Right renal pelvis (tissue), 4 donors: ENCODE measurements around the gene SMG6. TPM values are rescaled to one million over a fixed set of nuclear protein-coding genes. Genes with fewer than 3 reads are reported as not detected.

Experiments used
- DNase-seq, 4 donors: peaks; one replicate each; pipeline ENCODE4 v3.0.0-alpha.2; 2013; ENCODE audit warnings: low read depth in 4 of 4, low spot score in 3 of 4, missing footprints in 1 of 4
- polyA plus RNA-seq, 4 donors: library from polyadenylated mRNA; unstranded; fragments of 120-200 nt; gene quantifications; one replicate each; pipeline ENCODE4 v1.2.1, GENCODE V29; 2013; ENCODE audit not compliant: insufficient read length in 4 of 4

SMG6 gene
- polyA plus RNA-seq, 4 donors: 31.8 to 35.8 (median 33.1) TPM

DNA sequence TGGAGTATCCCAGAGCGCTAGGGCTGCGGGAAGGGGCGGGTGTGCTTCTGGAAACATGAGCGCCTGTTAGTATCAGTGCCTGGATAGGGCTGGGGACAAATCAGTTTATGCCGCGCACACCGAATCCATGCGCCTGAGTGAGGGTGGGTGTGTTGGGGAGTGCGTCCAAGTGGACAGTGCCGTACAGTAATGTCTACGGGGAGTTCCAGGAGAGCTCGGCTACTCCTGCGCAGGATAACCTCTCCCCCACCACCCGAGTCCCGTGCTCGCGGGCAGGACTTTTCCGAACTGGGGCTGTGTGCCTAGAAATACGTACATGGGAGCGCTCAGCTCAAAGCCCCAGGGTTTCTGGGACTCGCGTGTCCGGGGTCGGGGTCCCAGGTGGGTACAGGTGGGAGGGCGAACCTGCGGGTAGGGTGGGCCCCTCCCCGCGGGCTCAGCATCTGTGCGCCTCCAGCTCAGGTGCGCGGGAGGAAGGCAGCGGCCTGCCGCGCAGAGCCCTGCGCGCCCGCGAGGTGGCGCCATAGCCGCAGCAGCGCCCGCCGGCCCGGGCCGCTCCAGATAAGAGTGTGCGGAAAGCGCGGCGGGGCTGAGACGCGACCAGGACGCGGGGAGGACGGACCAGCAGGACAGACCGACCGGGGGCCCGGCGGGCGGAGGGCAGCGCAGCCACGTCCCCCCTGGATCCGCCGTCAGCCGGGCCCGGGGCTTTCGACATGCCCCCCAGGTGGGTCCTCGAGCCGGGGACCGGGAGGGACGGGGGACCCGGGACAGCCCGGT lies 248.9 kb downstream of the SMG6 start, which contains the start of gene HIC1:
HIC1 (plus strand) TSS at position 592 of the 780 bp plus-strand sequence. CDS start 1,588 bp downstream, outside the sequence.
- DNase-seq: no peak

DNA sequence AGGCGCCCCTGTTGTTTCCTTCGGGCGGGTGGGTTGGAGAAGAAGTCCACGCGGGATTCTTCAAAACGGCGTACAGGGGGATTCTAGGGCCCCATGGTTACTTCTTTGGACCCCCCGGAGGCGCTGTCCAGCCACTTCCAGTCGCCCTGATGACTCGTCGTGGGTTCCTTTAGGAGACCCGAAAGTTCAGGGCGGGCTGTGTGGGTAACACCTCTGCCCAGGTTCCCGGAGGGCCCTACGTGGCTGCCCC lies 249.4 kb downstream of the SMG6 start:
- no peak for DNase-seq

DNA sequence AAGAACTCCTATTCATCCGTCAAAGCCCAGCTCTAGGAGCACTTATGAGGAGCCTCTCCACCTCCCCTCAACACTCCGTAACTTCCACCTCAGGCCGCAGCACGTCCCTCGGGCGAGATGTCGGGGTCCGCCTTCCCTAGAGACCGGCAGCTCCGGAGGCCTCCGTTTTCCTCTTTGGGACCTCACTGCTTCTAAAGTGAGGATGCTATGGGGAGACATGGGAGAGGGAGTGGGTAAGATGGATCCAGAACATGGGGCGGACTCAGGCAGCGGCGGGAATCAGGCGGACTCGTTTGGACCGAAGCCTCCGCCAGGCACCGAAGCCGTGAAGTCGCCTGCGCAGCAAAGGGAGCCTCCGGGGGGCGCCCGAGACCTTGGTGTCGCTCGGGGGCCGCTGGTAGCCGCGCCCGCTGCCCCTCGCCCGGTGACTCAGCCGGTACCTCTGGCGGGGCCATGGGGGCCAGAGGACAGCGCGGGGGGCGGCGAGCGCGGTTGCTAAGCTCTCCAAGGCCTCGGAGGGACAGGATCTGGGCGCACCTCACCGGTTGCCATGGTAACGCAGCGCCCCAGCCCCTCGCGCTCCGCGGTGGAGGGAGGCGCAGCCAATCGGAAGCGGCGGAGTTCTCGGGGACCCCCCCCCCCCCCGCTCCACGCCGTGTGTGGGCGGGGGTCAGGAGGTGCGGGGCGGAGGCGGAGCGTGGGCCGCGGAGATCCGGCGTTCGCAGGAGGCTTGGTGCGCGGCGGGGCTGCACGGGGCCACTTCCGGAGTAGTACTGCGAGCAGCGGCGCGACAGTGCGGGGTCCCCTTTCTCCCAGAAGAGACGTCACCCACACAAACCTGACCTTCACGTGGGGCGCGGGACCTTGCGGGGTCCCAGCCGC lies 250.0 kb downstream of the SMG6 start:
- DNase-seq: no peak

DNA sequence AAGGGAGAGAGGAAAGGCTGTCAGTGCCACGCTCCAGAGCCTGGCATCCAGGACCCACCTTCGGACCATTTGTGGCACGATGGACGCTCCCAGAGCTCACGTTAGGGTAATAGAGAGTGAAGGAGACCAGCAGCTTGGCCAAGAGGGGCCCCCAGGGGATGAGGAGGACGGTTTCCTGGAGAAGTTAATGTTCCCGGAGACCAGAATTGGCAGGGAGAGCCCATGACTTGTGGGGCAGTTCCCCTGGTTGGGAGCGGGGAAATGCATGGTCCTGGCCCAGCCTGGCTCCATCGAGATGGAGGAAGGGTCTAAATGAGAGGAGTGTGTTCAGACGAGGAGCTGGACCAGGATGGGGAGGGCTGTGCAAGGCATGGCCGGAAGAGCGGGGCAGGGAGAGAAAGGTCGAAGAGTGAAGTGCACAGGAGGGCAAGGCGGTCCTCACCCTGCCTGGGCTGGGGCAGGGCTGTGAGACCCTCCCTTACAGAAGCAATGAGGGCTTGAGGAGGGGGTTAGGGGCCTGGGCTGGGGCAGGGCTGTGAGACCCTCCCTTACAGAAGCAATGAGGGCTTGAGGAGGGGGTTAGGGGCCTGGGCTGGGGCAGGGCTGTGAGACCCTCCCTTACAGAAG lies 251.5 kb downstream of the SMG6 start:
- DNase-seq: no peak

DNA sequence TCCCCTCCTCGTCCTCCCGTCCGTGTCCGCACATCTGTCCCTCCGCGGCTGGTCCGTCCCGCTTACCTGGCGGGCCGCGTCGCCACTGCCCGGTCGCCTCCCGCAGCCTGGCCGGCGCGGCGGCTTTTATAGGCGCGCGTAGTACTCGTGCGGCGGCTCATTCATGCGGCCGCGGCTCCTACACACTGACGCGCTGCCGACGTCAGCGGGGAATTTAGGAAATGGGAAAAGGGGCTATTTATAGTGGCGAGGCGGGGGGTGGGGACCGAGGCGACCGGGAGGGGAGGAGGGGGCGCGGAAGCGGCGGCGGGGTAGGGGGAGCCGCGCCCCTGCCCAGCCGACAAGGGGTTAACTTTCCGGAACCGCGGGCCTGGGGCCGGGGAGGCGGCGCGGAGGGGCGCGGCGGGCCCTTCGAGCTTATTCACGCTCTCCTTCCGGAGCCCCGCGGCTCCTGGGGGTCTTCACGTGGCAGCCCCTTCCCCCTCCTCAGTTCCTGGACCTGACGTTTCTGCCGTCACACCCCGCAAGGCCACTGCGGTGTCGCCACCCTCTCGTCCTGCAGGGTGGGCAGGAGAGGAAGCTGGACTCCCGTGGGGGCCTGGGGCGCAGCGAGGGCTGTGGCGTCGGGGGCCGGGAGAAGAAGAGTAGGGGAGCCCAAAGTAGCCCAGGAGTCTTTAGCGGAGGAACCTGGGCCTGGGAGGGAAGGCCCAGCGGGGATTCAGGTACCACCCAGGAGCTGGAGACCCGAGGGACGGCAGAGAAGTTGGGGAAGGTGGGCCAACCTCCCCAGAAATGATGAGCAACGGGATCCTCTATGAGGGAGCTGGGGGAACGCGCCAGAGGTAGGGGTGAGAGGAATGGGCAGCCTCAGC lies 252.3 kb downstream of the SMG6 start:
- no peak for DNase-seq

DNA sequence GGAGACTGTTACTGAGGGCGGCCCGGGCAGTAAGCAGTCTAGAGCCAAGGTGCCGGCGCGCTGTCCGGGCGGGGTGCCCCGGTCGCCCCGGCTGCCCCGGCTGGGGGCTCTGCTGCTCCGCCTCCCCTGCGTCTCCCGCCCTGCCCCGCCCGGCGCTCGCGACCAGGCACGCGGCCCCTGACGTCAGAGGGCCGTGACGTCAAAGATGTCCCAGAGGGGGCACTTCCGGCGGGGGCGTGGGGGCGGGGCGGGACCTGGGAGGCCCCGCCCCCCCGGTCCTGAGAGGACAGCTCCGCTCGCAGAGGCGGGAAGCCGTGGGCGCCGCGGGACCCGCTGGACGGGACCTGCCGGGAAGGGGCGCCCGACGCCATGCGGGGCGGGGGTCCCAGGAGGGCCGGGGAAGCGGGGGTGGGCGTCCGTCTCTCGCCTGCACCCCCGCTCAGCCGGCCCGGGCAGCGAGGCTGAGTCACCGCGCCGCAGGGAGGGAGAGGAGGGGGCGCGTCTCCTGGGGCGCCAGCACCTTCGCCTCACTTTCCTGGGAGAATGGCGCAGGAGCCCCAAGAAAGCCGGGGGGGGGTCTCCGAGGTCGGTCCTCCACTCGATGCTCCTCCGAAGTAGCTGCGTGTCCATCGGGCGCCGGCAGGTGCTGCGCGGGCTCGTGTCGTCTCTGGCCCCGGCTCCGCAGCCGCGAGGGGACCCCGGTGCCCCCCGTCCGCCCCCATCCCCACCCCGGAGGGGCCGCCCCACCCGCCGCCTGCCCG lies 253.1 kb downstream of the SMG6 start:
- DNase-seq: no peak

DNA sequence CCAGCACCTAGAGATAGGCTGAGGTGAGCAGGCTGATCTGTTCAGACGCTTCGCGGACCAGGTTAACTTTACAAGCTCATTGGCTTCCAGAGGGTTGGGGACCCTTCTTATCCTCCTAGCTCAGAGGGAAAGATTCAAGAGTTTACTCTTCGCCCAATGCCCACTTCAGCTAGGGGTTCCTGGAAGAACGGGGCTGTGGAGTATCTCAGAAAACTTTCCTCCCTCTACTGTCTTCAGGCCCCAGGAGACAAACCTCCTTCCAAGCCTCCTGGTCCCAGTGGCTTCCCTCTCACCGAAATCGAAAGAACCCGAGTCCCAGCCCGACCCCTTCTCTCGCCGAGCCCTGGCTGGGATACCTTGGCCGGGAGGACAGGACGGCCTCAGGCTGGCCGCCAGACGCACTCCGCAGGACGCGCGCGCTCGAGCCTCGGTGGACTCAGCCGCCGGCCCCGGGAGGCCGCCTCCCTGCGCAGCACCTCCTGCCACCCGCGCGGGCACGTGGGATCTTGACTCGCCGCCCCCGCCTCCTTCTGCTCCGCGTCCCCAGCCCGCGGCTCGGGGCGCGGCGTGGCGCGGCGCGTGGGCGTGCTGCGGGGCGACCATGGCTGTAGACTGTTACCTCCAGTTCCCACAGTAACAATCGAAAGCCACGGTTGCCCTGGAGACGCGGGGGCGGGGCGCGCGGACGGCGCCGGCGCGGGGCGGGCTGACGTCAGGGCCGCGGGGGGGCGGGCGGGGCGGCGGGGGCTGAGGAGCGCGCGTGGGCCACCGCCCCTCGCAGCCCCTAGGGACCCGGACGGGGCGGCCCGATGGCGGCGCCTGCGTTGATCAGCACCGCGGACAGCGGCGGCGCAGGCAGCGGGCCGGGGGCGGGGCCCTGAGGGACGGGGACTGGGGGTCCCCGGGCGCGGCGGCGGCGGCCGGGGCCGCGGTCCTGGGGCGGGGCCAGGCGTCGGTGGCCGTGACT lies 254.0 kb downstream of the SMG6 start:
- no peak for DNase-seq

DNA sequence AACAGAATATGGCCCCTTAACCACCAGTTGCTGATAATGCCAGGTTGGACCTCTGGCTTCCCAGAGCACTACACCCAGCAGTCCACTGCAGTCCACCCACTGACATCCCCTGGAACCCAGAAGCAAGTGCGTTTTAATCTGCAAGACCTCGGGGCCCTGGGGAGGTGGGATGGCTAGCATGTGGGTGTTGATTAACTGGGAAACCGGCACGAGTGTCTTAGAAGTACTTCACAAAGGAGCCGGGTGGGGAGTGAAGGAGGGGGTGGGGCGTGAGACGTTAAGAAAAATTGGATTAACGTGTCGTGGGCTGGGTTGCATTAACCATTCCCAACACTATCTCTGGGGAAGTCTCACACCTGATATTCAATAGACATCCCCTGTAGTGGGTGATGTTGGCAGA lies 254.8 kb downstream of the SMG6 start:
- DNase-seq: no peak

DNA sequence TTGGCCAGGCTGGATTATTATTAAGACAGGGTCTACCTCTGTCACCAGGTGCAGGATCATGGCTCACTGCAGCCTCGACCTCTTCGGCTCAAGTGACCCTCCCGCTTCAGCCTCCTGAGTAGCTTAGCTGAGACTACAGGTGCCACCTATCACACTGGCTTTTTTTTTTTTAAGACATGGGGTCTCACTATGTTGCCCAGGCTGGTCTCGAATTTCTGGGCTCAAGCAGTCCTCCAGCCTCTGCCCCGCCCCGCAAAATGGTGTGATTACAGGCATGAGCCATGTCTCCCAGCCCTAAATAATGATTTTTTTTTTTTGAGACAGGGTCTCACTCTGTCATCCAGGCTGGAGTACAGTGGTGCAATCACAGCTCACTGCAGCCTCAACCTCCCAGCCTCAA lies 256.0 kb downstream of the SMG6 start:
- DNase-seq: no peak

DNA sequence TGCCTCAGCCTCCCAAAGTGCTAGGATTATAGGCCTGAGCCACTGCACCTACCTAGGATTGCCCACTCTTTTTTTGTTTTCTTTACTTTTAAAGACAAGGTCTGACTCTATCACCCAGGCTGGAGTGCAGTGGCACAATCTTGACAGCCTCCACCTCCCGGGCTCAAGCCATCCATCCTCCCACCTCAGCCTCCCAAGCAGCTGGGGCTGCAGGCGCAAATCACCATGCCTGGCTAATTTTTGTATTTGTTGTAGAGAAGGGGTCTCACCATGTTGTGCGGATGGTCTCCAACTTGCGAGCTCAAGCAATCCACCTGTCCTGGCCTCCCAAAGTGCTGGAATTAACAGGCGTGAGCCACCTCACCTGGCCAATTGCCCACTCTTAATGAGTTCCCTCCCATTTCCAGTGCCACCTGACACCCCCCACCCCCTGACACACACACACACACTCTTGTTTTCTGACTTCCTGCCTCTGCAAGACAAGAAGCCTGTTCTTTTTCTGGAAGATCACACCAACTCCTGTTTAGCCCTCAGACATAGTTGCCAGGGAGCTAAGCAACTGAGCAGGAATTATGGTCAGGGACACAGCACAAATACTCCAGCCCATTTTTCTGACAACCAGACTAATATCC lies 259.2 kb downstream of the SMG6 start:
- DNase-seq: no peak

DNA sequence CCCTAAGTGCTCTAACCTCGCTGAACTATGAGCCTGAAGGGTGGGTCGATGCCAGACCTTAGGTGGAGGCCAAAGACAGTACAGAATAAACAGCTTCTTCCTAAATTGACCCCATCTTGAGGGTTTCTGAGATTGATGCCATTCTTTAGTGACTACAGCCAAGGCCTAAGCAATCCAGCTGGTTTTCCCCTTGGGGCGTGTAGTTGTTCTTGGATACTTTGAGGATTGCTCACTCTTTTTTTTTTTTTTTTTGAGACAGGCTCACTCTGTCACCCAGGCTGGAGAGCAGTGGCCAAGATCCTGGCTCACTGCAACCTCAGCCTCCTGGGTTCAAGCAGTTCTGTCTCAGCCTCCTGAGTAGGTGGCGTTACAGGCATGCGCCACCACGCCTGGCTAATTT lies 259.8 kb downstream of the SMG6 start:
- DNase-seq: no peak

DNA sequence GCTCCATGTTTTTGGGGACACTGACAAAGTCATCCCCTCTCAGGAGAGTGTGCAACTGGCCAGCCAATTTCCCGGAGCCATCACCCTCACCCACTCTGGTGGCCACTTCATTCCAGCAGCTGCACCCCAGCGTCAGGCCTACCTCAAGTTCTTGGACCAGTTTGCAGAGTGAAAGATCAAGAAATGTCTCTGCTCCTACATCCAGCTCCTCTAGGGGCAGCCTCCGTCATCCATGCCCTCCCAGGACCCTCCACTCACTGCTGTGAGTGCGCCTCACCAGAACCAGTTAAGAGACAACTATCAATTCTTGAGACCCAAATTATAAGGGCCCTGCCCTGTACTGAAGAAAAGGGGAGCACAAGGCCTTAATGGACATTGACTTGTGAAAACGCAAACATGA lies 260.7 kb downstream of the SMG6 start:
- no peak for DNase-seq

DNA sequence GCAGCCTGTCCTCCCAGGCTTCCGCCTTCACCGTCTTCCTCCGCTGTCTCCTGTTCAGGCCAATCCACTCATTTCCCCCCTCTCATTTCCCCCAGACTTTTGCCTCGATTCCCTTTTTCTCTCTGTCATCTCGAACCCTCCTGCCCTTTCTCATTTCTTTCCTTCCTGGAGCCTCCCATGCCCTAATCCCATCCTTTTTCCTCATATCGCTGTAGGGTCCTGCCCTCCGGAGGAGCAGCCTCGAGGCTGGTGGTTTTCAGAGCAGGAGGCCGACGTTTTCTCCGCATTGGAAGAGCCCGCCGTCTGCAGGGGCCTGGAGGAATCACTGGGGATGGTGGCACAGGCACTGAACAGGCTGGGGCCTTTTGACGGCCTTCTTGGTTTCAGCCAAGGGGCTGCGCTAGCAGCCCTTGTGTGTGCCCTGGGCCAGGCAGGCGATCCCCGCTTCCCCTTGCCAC lies 261.2 kb downstream of the SMG6 start:
- DNase-seq: no peak

DNA sequence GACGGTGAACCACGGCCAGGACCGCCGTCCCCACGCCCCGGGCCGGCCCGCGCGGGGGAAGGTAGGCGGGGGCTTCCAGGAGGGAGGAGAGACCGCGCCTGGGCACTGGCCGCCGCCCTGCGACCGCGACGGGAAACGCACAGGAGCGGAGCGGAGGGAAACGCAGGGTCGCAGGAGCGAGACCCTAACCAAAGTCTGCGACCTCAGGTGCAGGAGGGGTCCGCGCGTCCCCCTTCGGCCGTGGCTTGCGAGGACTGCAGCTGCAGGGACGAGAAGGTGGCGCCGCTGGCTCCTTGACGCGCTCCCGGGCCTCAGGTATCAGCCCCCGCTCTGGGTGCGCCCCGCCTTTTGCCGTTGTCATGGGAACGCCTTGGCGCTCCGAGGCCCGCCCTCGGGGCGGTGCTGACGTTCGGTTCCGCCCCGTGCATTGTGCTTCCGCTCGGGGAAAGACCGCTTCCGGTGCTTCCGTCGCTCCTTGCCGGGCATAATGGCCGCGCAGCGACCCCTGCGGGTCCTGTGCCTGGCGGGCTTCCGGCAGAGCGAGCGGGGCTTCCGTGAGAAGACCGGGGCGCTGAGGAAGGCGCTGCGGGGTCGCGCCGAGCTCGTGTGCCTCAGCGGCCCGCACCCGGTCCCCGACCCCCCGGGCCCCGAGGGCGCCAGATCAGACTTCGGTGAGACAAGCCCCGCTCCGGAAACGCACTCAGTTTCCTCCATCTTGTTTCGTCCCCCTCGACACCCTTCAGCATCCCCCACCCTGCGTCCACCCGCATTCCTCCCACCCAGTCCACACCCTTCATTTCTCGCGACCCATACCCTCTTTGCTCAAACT lies 261.8 kb downstream of the SMG6 start, which contains the start of gene OVCA2:
OVCA2 (plus strand) TSS at position 462 of the 829 bp plus-strand sequence; CDS start at position 488, 26 bp downstream.
- peak; percentile 93 to 97 (median 93) for DNase-seq

DNA sequence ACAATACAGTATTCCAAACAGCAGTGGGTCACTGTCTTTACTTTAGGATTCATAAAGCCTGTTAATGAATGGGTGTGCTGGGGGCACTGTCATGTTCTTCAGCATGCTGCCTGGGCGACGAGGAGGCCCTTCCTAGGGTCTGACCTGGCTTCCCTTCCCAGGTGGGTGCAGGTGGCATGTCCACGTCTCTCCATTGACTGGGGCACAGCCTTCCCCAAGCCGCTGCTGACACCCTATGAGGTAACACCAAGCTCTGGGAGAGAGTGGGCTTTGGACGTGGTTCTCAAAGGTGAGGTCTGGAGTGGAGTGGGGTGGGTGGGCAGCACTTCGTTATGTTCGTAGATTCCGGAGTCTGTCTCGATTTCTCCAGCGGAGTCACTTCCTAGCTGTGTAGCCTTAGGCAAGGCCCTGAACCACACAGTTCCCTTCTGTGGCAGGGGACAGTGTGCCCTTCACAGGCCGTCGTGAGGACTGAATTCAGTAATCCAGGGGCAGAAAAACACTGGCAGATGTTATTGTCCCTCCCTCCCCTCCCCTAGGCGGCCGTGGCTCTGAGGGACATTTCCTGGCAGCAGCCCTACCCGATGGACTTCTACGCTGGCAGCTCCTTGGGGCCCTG lies 262.5 kb downstream of the SMG6 start:
- no peak for DNase-seq

DNA sequence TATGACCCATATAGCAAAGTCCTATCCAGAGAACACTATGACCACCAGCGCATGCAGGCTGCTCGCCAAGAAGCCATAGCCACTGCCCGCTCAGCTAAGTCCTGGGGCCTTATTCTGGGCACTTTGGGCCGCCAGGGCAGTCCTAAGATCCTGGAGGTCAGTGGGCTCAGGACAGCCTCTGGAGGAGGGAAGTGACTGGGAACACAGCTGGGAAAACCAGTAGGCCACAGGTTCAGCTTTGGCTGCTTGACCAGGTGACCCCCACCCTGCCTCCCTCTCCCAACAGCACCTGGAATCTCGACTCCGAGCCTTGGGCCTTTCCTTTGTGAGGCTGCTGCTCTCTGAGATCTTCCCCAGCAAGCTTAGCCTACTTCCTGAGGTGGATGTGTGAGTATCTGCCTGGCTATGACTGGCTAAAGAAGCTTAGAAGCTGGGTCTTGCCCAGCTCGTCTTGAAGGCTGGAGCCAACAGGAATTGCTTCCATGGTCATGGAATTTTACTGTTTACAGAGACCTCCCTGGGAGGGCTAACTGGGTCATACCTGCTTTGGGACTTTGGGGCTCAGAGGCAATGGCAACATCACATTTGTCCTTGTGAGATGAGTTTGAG lies 263.3 kb downstream of the SMG6 start:
- DNase-seq: no peak
